Activated CD8-positive, alpha-beta T cell treated with anti-CD3 and anti-CD28 coated beads for 36 hours (primary cell): ENCODE measurements around the gene SNX25. TPM values are rescaled to one million over a fixed set of nuclear protein-coding genes. Genes with fewer than 3 reads are reported as not detected.
A peak's percentile ranks its signal among the peaks of the same experiment; 100 is the strongest.

Experiments
- ATAC-seq: fragments of 200-7000 bp; cut with Tn5 transposase; one replicate; pipeline ENCODE4 v1.10.0; 2021; ENCODE audit warnings: mild to moderate bottlenecking, moderate library complexity
- CTCF ChIA-PET: fragments of 350-600 bp; sonication (Branson Sonifier 250); formaldehyde crosslinking; loops from one replicate; lab custom pipeline; 2021; ENCODE audit warnings: antibody characterized with exemption; lab: Charles Lee
- POLR2A ChIA-PET: fragments of 350-600 bp; sonication (Branson Sonifier 250); formaldehyde crosslinking; loops from one replicate; lab custom pipeline; 2021; ENCODE audit warnings: antibody characterized with exemption; lab: Charles Lee
- DNase-seq: peaks from one replicate; pipeline ENCODE4 v3.0.0-alpha.2; 2020
- H3K27ac Mint-ChIP-seq: one replicate; pipeline ENCODE4 v1.8.0; 2021; ENCODE audit warnings: mild to moderate bottlenecking, mixed read lengths
- H3K27me3 Mint-ChIP-seq: one replicate; pipeline ENCODE4 v1.8.0; 2021; ENCODE audit warnings: mixed read lengths
- H3K36me3 Mint-ChIP-seq: one replicate; pipeline ENCODE4 v1.8.0; 2021; ENCODE audit warnings: low read depth, mixed read lengths
- H3K4me1 Mint-ChIP-seq: one replicate; pipeline ENCODE4 v1.8.0; 2021; ENCODE audit warnings: low read depth, mixed read lengths
- H3K4me3 Mint-ChIP-seq: one replicate; pipeline ENCODE4 v1.8.0; 2021; ENCODE audit warnings: mild to moderate bottlenecking, moderate library complexity, mixed read lengths
- H3K9me3 Mint-ChIP-seq: one replicate; pipeline ENCODE4 v1.8.0; 2021; ENCODE audit warnings: mixed read lengths
- CTCF ChIP-seq: fragments of 200-600 bp; IDR thresholded peaks from one replicate; pipeline ENCODE4 v1.8.0; 2022; ENCODE audit warnings: antibody characterized with exemption, mild to moderate bottlenecking
- intact Hi-C: fragments of 100-400 bp; cut with micrococcal nuclease; formaldehyde crosslinking; loops from one replicate; pipeline ENCODE4 v1.10.0; 2022
- total RNA-seq, 2 experiments: library from RNA; stranded (reverse); gene quantifications; one replicate each; pipeline ENCODE4 v1.2.3, GENCODE V29; 2021

The SNX25 gene
- total RNA-seq, 2 experiments from 2014 or later: 24.0 to 24.3 TPM

GRCh38 chr4:185396724-185397385, 187.5 kb downstream of the SNX25 start, which contains the start of gene ANKRD37:
Gene ANKRD37 (plus strand): TSS chr4:185396841. CDS start chr4:185396924, 83 bp downstream.
- H3K36me3 Mint-ChIP-seq: peaks cover 54% of the 10 kb centered on the region
- TF ChIP-seq CTCF: no peak

GRCh38 chr4:185398618-185399017, 189.2 kb downstream of the SNX25 start:
- POLR2A ChIA-PET: interaction anchor here (0.6 kb wide), 1 partner anchor 17 kb away, joined by 3 read pairs; no protein-coding TSS in a partner anchor
- peaks cover 57% of the 10 kb centered on the region for H3K36me3 Mint-ChIP-seq
- intact Hi-C loops: loop anchor here (10.0 kb wide), 1 partner anchor 194 kb away; the partner anchor contains the start of genes CFAP97 and SNX25
- no peaks in the 10 kb centered on the region for H3K27me3 Mint-ChIP-seq
- no peaks in the 10 kb centered on the region for H3K9me3 Mint-ChIP-seq
- CTCF ChIA-PET: interaction anchor here (2.1 kb wide), 1 partner anchor 27 kb away, joined by 7 read pairs; the partner anchor contains the start of gene UFSP2
- DNase-seq (no peak), ATAC-seq (no peak)
- H3K4me1 Mint-ChIP-seq: peaks cover 39% of the 10 kb centered on the region
- no peak overlapping the region for H3K27ac Mint-ChIP-seq
- TF ChIP-seq CTCF: no peak
- peak overlapping the region; percentile 94 for H3K4me3 Mint-ChIP-seq

More at GRCh38 chr4:185396724-185397385, 187.5 kb downstream of the SNX25 start, which contains the start of gene ANKRD37:
- Mint-ChIP-seq H3K9me3 (no peaks in the 10 kb centered on the region), H3K27me3 (no peaks in the 10 kb centered on the region), H3K4me3 (peak within 1 kb of the TSS; percentile 94), H3K27ac (peak within 1 kb of the TSS; percentile 90), H3K4me1 (peaks cover 43% of the 10 kb centered on the region)
- POLR2A ChIA-PET: interaction anchor here (0.9 to 2.5 kb wide), 4 partner anchors 30 to 192 kb away, joined by 3 to 10 read pairs (median 8); partner anchors contain the start of genes CFAP97, SNX25 and UFSP2
- ATAC-seq: no peak
- intact Hi-C loops: loop anchor here (10.0 kb wide), 1 partner anchor 192 kb away; the partner anchor contains the start of genes CFAP97 and SNX25
- CTCF ChIA-PET: interaction anchor here (1.1 to 2.1 kb wide), 3 partner anchors 28 to 198 kb away, joined by 3 to 8 read pairs (median 4); a partner anchor contains a TSS
- DNase-seq: peak; percentile 12

GRCh38 chr4:185399466-185399865, 190.1 kb downstream of the SNX25 start:
- ChIA-PET CTCF (interaction anchor here (2.1 kb wide), 1 partner anchor 26 kb away, joined by 7 read pairs; the partner anchor contains the start of gene UFSP2), POLR2A (no interaction called here)
- TF ChIP-seq CTCF: no peak
- H3K27me3 Mint-ChIP-seq: no peaks in the 10 kb centered on the region
- no peak for DNase-seq
- no peak overlapping the region for H3K27ac Mint-ChIP-seq
- peaks cover 33% of the 10 kb centered on the region for H3K4me1 Mint-ChIP-seq
- H3K9me3 Mint-ChIP-seq: no peaks in the 10 kb centered on the region
- intact Hi-C loops: loop anchor here (10.0 kb wide), 1 partner anchor 195 kb away; the partner anchor contains the start of genes CFAP97 and SNX25
- no peak for ATAC-seq
- peaks cover 52% of the 10 kb centered on the region for H3K36me3 Mint-ChIP-seq
- H3K4me3 Mint-ChIP-seq: no peak overlapping the region

GRCh38 chr4:185404031-185404430, 194.6 kb downstream of the SNX25 start:
- Mint-ChIP-seq H3K4me3 (no peak overlapping the region), H3K27ac (no peak overlapping the region), H3K36me3 (peaks cover 37% of the 10 kb centered on the region), H3K9me3 (no peaks in the 10 kb centered on the region), H3K4me1 (peaks cover 13% of the 10 kb centered on the region), H3K27me3 (no peaks in the 10 kb centered on the region)
- intact Hi-C loops: no loop called here
- POLR2A ChIA-PET: interaction anchor here (0.6 kb wide), 1 partner anchor 1061 kb away, joined by 3 read pairs; no protein-coding TSS in a partner anchor
- DNase-seq (no peak), ATAC-seq (no peak)
- CTCF ChIA-PET: no interaction called here
- no peak for TF ChIP-seq CTCF
